B cell (primary cell): Measurements from ENCODE around the gene MRPS27. TPM values are rescaled to one million over a fixed set of nuclear protein-coding genes. Genes with fewer than 3 reads are reported as not detected.

Source experiments
- ATAC-seq: fragments of 200-7000 bp; cut with Tn5 transposase; one replicate; pipeline ENCODE4 v1.10.0; 2021; ENCODE audit warnings: low read depth, mild to moderate bottlenecking, moderate number of reproducible peaks, moderate library complexity
- CTCF ChIA-PET: fragments of 350-600 bp; sonication (Branson Sonifier 250); formaldehyde crosslinking; loops from one replicate; lab custom pipeline; 2021; ENCODE audit warnings: antibody characterized with exemption, inconsistent platforms; lab: Charles Lee
- POLR2A ChIA-PET: fragments of 350-600 bp; sonication (Branson Sonifier 250); formaldehyde crosslinking; loops from one replicate; lab custom pipeline; 2021; ENCODE audit warnings: antibody characterized with exemption; lab: Charles Lee
- DNase-seq: peaks from one replicate; pipeline ENCODE4 v3.0.0; 2013
- H2AFZ ChIP-seq: 2 replicates; pipeline ENCODE4 v1.6.1; 2012; ENCODE audit warnings: mild to moderate bottlenecking, low read depth, low read length; ENCODE audit not compliant: insufficient read depth, poor library complexity, severe bottlenecking
- H3K27ac ChIP-seq, 2 donors: 1 replicate in 1 of 2; 2 replicates in 1 of 2; pipeline ENCODE4 v1.5.1; 2012 to 2013; ENCODE audit warnings: low read length in 2 of 2, mild to moderate bottlenecking in 2 of 2, moderate library complexity in 1 of 2
- H3K27me3 ChIP-seq, 4 experiments: fragments of 200-600 bp in 1 of 4; sonication (generic) in 1 of 4; replicated peaks in 1 of 4; 1 replicate in 2 of 4; 2 replicates in 2 of 4; pipeline versions ENCODE4 v1.6.1 to v1.7.0; 2013 to 2016; ENCODE audit warnings: low read length in 3 of 4, mild to moderate bottlenecking in 2 of 4, mixed read lengths in 1 of 4, moderate library complexity in 1 of 4; ENCODE audit not compliant: insufficient read depth in 4 of 4, control insufficient read depth in 3 of 4; ENCODE audit errors: control extremely low read depth in 1 of 4
- H3K36me3 ChIP-seq, 2 experiments: replicated peaks in 1 of 2; 1 replicate in 1 of 2; 2 replicates in 1 of 2; pipeline versions ENCODE4 v1.6.1 to v1.7.1; 2013; ENCODE audit warnings: low read length in 1 of 2; ENCODE audit not compliant: insufficient read depth in 2 of 2, control insufficient read depth in 1 of 2; ENCODE audit errors: control extremely low read depth in 1 of 2, extremely low read depth in 1 of 2
- H3K4me1 ChIP-seq, 2 donors: fragments of 200-600 bp in 1 of 2; sonication (generic) in 1 of 2; 1 replicate in 1 of 2; 2 replicates in 1 of 2; pipeline versions ENCODE4 v1.5.1 to v1.6.1; 2013 to 2017; ENCODE audit warnings: low read length in 2 of 2; ENCODE audit not compliant: control insufficient read depth in 2 of 2, insufficient read depth in 2 of 2
- H3K4me2 ChIP-seq: replicated peaks from 2 replicates; pipeline ENCODE3; 2012; ENCODE audit warnings: mild to moderate bottlenecking, low read depth, low read length; ENCODE audit not compliant: poor library complexity, severe bottlenecking
- H3K4me3 ChIP-seq, 5 experiments: fragments of 200-600 bp in 1 of 5; sonication (generic) in 1 of 5; 1 replicate in 3 of 5; 2 replicates in 2 of 5; pipeline versions ENCODE4 v1.5.1 to v1.7.0; 2011 to 2016; ENCODE audit warnings: low read length in 4 of 5, mild to moderate bottlenecking in 4 of 5, low read depth in 2 of 5, control low read depth in 1 of 5, moderate library complexity in 1 of 5; ENCODE audit not compliant: insufficient read depth in 1 of 5; ENCODE audit errors: control extremely low read depth in 1 of 5, extremely low read depth in 1 of 5
- H3K79me2 ChIP-seq: fragments of 200-600 bp; sonication (generic); one replicate; pipeline ENCODE4 v1.6.0; 2016; ENCODE audit warnings: low read length; ENCODE audit not compliant: control insufficient read depth, insufficient read depth
- H3K9ac ChIP-seq: fragments of 200-600 bp; sonication (generic); 2 replicates; pipeline ENCODE4 v1.6.1; 2017; ENCODE audit warnings: mild to moderate bottlenecking, low read length, moderate library complexity
- H3K9me3 ChIP-seq, 3 donors: one replicate each; pipeline versions ENCODE4 v1.6.1 to v1.7.1; 2013; ENCODE audit warnings: low read length in 2 of 3; ENCODE audit not compliant: control insufficient read depth in 2 of 3, insufficient read depth in 1 of 3; ENCODE audit errors: control extremely low read depth in 1 of 3
- H4K20me1 ChIP-seq: 2 replicates; pipeline ENCODE4 v1.6.0; 2012; ENCODE audit warnings: mild to moderate bottlenecking, low read length; ENCODE audit not compliant: insufficient read depth, control insufficient read depth, poor library complexity, severe bottlenecking
- H3K27ac Mint-ChIP-seq: one replicate; pipeline ENCODE4 v1.8.0; 2021; ENCODE audit warnings: mixed read lengths
- H3K27me3 Mint-ChIP-seq: one replicate; pipeline ENCODE4 v1.8.0; 2021; ENCODE audit warnings: mixed read lengths
- H3K4me1 Mint-ChIP-seq: one replicate; pipeline ENCODE4 v1.8.0; 2021; ENCODE audit warnings: mixed read lengths
- H3K4me3 Mint-ChIP-seq: one replicate; pipeline ENCODE4 v1.8.0; 2021; ENCODE audit warnings: mixed read lengths
- H3K9me3 Mint-ChIP-seq: one replicate; pipeline ENCODE4 v1.8.0; 2022; ENCODE audit warnings: mixed read lengths; ENCODE audit not compliant: insufficient read depth
- CTCF ChIP-seq: fragments of 200-600 bp; IDR thresholded peaks from one replicate; pipeline ENCODE4 v1.8.0; 2022; ENCODE audit warnings: antibody characterized with exemption, mild to moderate bottlenecking
- EZH2 ChIP-seq: IDR thresholded peaks from 2 replicates; pipeline ENCODE4 v1.6.1; 2012; ENCODE audit warnings: borderline replicate concordance, low read depth, mild to moderate bottlenecking, moderate library complexity, low read length; ENCODE audit not compliant: insufficient read depth, poor library complexity, severe bottlenecking
- WGBS: methylation state at CpG from one replicate; pipeline ENCODE4 v1.1.5; 2013; ENCODE audit warnings: missing lambda C conversion rate; ENCODE audit not compliant: insufficient coverage; 5-methylcytosine and 5-hydroxymethylcytosine counted together
- intact Hi-C: fragments of 100-400 bp; cut with micrococcal nuclease; formaldehyde crosslinking; loops from one replicate; pipeline ENCODE4 v1.10.0; 2022
- polyA plus RNA-seq: library from polyadenylated mRNA; depleted of rRNA; stranded (reverse); fragments of >200 nt; gene quantifications from 2 replicates; pipeline ENCODE4 v1.2.3, GENCODE V29; 2012
- total RNA-seq, 2 donors: library from RNA; stranded (reverse); fragments of 120-200 nt in 1 of 2; gene quantifications; 1 replicate in 1 of 2; 2 replicates in 1 of 2; pipeline versions ENCODE4 v1.2.3 to v1.2.4, GENCODE V29; 2013 to 2022

MRPS27 gene
- total and polyA plus RNA-seq, 2 donors (not counting 1 experiment from before 2014, with no cell fraction given): 33.4 to 58.3 TPM

- Histone ChIP-seq H3K27ac (no peak overlapping the region), H4K20me1 (no peaks in the 10 kb centered on the region), H3K4me2 (no peak overlapping the region), H2AFZ (no peak overlapping the region), H3K79me2 (no peaks in the 10 kb centered on the region), H3K9me3 (no peaks in the 10 kb centered on the region), H3K4me1 (no peaks in the 10 kb centered on the region), H3K4me3 (no peak overlapping the region), H3K36me3 (no peaks in the 10 kb centered on the region), H3K9ac (no peak overlapping the region), H3K27me3 (no peaks in the 10 kb centered on the region)
- POLR2A ChIA-PET: no interaction called here
- Mint-ChIP-seq H3K4me1 (peaks cover 7% of the 10 kb centered on the region), H3K27ac (no peak overlapping the region), H3K9me3 (no peaks in the 10 kb centered on the region), H3K4me3 (no peak overlapping the region), H3K27me3 (no peaks in the 10 kb centered on the region)
- intact Hi-C loops: no loop called here
- TF ChIP-seq CTCF (no peak), EZH2 (no peak)
- DNase-seq (no peak), ATAC-seq (no peak)
- CTCF ChIA-PET: no interaction called here
Observed at GRCh38 chr5:72353046-72353445, 33.0 kb upstream of the MRPS27 start.

- H3K36me3 ChIP-seq: peaks cover 0 to 2% of the 10 kb centered on the region in 2 experiments
- H3K4me2 ChIP-seq: no peak overlapping the region
- Mint-ChIP-seq H3K27ac (no peak overlapping the region), H3K4me1 (peaks cover 7% of the 10 kb centered on the region), H3K27me3 (no peaks in the 10 kb centered on the region), H3K9me3 (no peaks in the 10 kb centered on the region), H3K4me3 (no peak overlapping the region)
- ChIA-PET POLR2A (no interaction called here), CTCF (no interaction called here)
- H3K4me1 ChIP-seq: no peaks in the 10 kb centered on the region
- TF ChIP-seq CTCF: no peak
- TF ChIP-seq EZH2: no peak
- intact Hi-C loops: no loop called here
- no peak overlapping the region for H3K4me3 ChIP-seq
- H3K27ac ChIP-seq: no peak overlapping the region
- no peak overlapping the region for H3K9ac ChIP-seq
- H3K79me2 ChIP-seq: no peaks in the 10 kb centered on the region
- no CpG with 5 or more reads among the region's 1 CpG for WGBS
- no peaks in the 10 kb centered on the region for H3K9me3 ChIP-seq
- ATAC-seq (no peak), DNase-seq (no peak)
- no peaks in the 10 kb centered on the region for H3K27me3 ChIP-seq
- H2AFZ ChIP-seq: no peak overlapping the region
- no peaks in the 10 kb centered on the region for H4K20me1 ChIP-seq
Observed at GRCh38 chr5:72352616-72353015, 32.6 kb upstream of the MRPS27 start.
